Measurements from ENCODE around the gene RPRD2.

Gene RPRD2

GRCh38 chr1:150516050-150516591 lies 152.2 kb downstream of the RPRD2 start:
- DNase-seq, result no peak

GRCh38 chr1:150516616-150517015 lies 152.7 kb downstream of the RPRD2 start:
- DNase-seq, result no peak

DNA sequence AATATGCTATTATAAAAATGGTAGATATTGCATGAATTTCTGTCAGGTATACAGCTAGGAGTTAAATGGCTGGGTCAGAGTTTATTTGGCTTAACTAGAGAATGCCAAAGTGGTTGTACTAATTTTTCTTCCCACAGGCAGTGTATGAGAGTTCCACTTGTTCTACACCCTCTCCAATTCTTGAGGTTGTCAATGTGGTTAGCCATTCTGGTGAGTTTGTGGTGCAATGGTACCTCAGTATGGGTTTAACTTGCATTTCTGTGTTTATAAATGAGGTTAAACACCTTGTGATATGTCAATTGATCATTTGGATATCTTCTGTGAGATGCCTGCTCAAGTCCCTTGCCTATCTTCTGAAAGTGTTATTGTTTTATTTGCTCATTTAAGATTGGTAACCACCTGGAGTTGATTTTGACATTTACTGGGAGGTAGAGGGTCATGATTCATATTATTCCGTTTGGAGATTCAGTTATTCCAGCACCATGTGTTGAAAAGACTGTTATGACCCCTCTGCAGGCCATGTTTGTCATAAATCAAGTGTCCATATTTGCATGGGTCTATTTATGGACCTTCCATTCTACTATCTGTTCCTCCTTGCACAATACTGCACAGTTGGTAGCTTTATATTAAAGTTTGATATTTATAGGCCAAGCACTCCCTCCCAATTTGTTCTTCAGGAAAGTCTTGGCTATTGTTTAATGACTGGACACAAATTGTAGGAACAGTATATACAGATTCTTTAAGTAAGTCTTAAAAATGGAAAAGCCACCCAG lies 157.4 kb downstream of the RPRD2 start:
- DNase-seq, result no peak

DNA sequence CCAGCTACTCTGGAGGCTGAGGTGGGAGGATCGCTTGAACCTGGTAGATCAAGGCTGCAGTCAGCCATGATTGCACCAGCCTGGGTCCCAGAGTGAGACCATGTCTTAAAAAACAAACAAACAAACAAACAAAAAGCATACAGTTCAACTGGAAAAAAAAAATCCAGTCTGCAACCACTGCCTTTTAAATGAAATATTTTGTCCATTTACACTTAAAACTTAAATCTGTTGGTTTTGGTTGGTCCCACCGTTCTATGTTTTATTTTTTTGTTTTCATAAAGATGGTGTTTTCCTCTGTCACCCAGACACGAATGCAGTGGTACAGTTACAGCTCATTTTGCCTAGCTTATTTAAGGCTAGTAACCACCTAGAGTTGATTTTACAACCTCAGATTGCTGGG lies 161.4 kb downstream of the RPRD2 start:
- DNase-seq, result no peak
